GM18951 (cell line): ENCODE data around the gene ADCYAP1R1.
"Not testable (repeated sequence)": the region's sequence is repeated elsewhere in the genome, so short reads cannot be mapped to it uniquely, and the experiment has no call there.

ENCODE experiments used
- POLR2A ChIP-seq: IDR thresholded peaks from 4 replicates; pipeline ENCODE4 v1.6.1; 2011; ENCODE audit warnings: mild to moderate bottlenecking; ENCODE audit not compliant: insufficient read length, insufficient read depth; ENCODE audit errors: extremely low read depth
- in situ Hi-C: fragments of 300-500 bp; cut with MboI; formaldehyde crosslinking; loops from one replicate; pipeline ENCODE4 v1.12.0; 2022; ENCODE audit warnings: low sequenced_read_pairs, mixed read lengths, inconsistent platforms; ENCODE audit not compliant: unreplicated experiment

Gene ADCYAP1R1

DNA sequence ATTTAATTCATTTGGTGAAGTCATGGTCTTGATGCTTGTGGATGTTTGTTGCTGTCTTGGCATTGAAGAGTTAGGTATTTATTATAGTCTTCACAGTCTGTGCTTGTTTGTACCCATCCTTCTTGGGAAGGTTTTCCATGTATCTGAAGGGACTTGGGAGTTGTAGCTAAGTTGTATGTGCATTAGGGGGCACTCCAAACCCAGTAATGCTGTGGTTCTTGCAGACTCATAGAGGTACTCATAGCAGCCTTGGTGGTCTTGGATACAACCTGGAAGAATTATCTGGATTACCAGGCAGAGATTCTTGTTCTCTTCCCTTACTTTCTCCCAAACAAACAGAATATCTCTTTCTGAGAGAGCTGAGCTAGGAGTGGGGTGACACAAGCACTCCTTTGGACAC lies 93.2 kb downstream of the ADCYAP1R1 start:
- in situ Hi-C loops, result no loop called here

DNA sequence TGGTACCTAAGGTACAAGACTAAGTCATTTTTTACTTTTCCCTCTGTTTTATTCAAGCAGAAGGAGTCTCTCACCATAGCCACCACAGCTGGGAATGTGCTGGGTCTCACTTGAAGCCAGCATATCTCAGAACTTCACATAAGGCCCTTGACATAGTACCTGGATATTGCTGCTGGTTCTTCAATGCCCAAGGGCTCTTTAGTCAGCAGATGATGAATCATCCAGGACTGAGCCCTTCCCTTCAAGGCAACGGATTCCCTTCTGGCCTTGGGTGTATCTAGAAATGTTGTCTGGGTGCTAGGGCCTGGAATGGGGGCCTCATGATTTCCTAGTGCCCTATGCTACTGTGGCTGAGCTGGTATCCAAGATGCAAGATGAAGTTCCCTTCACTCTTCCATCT lies 93.9 kb downstream of the ADCYAP1R1 start:
- in situ Hi-C loops, result no loop called here
- TF ChIP-seq POLR2A, result no peak

More for the DNA sequence above, 93.2 kb downstream of the ADCYAP1R1 start:
- TF ChIP-seq POLR2A, result no peak

- in situ Hi-C loops, result no loop called here
- TF ChIP-seq POLR2A, result no peak
These were observed 94.4 kb downstream of the ADCYAP1R1 start for GRCh38 chr7:31146538-31146937.

DNA sequence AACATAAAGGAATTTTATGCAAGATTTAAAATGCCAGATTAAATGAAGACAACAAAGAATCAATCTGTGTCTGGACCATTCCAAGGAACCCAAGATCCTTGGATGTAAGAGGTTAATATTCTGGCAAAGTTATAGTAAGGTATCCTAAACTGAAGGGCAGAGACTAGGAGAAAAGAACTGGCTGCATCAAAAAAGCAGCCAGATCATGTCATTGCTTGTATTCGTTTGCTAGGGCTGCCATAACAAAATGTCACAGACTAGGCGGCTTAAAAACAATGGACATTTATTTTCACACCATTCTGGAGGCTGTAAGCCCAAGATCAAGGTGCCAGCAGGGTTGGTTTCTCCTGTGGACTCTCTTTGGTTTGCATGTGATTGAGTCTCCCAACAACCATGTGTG lies 99.7 kb downstream of the ADCYAP1R1 start:
- in situ Hi-C loops, result no loop called here
- TF ChIP-seq POLR2A, result no peak

DNA sequence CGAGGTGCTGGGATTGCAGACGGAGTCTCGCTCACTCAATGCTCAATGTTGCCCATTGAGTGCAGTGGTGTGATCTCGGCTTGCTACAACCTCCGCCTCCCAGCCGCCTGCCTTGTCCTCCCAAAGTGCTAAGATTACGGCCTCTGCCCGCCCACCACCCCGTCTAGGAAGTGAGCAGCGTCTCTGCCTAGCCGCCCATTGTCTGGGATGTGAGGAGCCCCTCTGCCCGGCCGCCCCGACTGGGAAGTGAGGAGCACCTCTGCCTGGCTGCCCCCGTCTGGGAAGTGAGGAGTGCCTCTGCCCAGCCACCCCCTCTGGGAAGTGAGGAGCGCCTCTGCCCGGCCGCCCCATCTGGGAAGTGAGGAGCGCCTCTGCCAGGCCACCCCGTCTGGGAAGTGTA lies 101.2 kb downstream of the ADCYAP1R1 start:
- in situ Hi-C loops, result not testable (repeated sequence)

- in situ Hi-C loops, result no loop called here
- no peak for TF ChIP-seq POLR2A
These were observed 108.8 kb downstream of the ADCYAP1R1 start for GRCh38 chr7:31160941-31161340.
